Activated CD4-positive, alpha-beta T cell treated with anti-CD3 and anti-CD28 coated beads for 48 hours (primary cell): ENCODE measurements around the gene DMRT2.

Experiments
- DNase-seq: peaks from one replicate; pipeline ENCODE4 v3.0.0-alpha.2; 2020

DMRT2 gene

DNA sequence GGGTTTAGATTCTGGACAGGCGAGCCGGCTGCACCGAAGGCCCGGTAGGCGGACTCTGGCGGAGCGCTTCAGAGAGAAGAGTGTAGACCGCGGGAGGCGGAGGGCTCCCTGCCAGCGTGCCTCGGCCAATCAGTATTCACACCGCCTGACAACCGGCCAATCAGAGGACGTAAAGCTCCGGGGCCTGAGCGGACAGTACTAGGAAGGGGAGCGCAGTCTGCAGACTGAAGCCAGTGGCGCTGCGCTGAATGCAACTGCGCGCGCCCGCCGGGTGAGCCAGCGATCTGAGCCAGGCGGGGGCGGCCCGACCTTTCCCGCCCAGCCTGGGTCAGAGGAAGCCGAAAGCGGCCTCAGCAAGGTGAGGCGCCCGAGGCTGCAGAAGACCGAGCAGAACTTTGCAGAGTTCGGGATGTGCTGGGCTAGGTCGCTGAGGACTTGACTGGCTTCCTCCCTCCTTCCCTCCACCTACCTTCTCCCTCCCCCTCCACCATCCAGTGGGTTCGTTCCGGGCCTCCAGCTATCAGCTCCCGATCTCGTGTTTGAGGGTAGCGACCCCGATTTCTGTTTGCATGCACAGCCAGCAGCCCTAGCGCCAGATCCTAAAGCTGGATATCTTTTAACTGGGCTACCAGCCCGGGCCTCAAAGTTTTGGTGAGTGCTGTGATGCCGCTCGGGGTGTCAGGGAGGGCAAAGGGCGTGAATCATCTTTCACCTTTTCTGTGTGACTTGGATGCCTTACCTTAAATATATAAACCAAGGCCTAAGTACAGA lies at the start of gene DMRT2:
Gene DMRT2 (plus strand): TSS at position 233 of the 771 bp plus-strand sequence. CDS start 1,257 bp downstream, outside the sequence.
- DNase-seq: peak; percentile 66

GRCh38 chr9:1001838-1002237 lies 48.3 kb upstream of the DMRT2 start:
- DNase-seq: no peak

DNA sequence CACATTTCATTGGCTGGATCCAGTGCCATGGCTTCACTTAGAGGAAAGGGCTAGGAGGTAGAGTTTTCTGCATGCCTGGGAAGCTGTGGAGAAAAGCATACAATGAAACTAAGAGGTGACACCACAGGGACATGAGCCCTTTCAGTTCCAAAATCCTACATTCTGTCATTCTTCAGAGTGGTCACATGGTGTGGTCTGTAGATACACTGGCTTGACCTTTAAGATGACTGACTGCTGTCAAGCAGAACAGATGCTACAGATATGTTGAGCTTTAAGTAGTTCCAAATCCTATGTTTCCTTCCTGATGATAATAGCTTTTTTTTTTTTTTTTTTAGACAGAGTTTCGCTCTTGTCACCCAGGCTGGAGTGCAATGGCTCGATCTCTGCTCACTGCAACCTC lies 47.5 kb upstream of the DMRT2 start:
- no peak for DNase-seq

DNA sequence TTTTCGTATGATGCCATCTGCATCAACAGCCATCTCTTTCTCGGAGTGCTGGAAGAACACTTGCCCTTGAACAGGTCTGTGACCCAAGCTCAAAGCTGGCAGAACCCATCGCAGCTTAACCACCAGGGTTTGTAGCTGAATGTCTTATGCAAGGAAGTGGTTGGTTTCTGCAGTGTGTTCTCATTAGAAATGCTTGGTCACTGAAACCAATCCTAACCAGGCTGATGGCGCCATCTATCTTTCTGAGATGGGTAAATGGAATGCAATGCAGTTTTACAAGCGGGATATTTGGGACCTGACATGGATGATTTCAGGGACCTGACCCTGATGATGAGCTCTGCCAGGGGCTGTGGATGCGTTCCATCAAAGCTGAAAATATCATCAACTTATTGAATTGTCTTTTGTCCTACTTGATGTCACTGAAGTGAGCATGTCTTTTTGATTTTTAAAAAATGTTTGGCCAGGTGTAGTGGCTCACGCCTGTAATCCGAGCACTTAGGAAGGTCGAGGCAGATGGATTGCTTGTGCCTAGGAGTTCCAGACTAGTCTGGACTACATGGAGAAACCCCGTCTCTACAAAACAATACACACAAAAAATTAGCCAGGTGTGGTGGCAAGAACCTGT lies 45.0 kb upstream of the DMRT2 start:
- peak; percentile 14 for DNase-seq

- DNase-seq: no peak
Measured at GRCh38 chr9:1007312-1007711, 42.8 kb upstream of the DMRT2 start.

- no peak for DNase-seq
Measured at GRCh38 chr9:1008216-1008615, 41.9 kb upstream of the DMRT2 start.

GRCh38 chr9:1009101-1009707 lies 41.0 kb upstream of the DMRT2 start:
- peak; percentile 86 for DNase-seq

DNA sequence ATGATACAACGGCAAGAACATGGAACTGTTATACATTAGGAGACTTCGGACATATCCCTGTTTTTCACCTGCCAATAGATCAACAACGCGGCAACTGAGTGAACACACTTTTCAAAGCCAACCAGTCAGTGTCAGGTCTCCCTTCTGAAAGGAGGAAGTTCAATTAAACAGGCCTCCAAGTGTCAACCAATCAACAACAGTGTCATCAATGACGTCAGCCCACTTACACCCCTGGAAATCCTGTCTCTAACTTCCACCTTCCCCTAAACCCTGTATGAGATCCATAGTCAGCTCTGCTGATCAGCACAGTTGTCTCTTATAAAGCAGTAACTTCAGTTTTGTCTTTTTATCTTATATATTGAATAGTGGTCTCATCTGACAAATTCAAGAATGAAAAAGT lies 37.1 kb upstream of the DMRT2 start:
- no peak for DNase-seq

DNA sequence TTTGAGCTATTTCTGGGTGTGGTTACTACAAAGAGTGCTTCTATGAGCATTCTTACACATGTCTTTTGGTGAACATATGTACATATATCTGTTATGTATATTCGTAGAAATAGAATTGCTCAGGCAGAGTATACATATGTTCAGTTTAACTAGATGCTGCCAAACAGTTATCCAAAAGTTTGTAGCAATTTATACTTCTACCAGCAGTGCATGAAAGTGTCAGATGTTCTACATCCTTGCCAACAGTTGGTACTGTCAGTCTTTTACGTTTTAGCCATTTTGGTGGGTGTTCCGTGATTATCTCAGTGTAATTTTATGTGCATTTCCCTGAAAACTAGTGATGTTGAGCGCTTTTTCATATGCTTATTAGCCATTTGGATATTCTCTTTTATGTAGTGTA lies 35.9 kb upstream of the DMRT2 start:
- no peak for DNase-seq

DNA sequence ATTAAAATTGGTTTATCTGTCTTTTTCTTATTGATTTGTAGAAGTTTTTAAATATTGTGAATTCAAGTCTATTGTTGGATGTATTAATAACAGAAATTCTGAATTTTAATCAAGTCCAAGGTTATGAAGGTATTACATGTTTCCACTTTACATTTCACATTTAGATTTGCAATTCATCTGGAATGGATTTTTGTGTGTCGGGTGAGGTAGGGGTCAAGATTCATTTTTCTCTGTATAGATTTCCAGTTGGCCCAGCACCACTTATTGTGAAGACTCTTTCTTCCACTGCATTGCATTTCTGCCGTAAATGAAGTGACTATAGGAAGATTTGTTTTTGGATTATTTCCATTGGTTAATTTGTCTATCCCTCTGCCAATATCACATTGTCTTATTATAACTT lies 35.5 kb upstream of the DMRT2 start:
- no peak for DNase-seq

DNA sequence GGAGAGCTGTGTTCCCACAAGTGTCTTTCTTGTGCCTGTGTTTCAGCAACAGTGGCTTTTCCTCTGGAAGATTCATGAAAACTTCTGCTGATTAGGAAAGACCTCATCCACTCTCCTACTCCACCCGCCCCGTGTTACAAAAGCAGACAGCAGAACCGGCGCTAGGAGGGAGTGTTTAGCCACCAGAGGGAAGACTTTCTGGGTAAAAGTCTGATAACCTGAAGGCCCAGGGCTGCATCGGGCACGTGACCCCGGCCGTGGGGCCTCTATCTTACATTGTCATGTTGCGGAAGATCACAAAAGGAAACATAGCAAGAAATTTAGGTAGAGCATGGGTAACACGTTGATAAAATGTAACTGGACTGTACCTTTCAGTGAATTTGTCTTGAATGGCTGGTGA lies 32.0 kb upstream of the DMRT2 start:
- DNase-seq: peak; percentile 32

DNA sequence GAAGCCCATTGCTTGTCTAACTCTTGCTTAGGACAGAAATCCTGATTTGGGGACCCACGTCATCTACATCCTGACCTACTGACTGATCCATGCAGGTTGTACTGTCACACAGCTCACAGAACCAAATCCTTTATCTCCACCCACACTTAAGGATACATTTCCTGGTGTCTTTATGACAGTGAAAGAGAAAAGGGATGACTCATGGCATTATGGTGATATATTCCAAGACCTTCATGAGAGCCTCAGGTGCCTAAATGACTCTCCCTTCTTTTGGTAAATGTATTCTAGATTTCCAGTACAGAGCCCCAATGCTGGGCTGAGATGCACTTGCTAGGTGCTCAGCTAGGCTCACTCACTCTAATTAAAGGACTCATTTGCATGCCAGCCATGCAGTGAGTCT lies 26.0 kb upstream of the DMRT2 start:
- DNase-seq: no peak

GRCh38 chr9:1025131-1025530 lies 25.0 kb upstream of the DMRT2 start:
- DNase-seq: no peak

DNA sequence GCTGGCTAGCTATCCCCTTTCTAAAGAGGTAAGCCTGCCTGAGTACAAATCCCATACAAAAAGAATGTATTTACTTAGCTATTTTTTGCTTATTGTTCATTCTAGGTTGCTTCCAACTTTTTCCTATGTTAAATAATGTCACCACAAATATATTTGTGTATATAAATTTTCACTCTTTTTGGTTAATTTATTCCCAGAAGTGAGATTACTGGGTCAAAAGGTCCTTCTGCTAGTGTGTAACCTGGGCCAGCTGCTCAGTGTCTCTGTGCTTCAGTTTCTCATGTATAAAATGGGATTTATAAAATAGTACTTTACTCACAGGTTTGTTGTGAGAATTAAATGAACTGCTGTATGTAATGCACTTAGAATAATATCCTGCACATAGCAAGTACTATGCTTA lies 23.9 kb upstream of the DMRT2 start:
- DNase-seq: no peak

DNA sequence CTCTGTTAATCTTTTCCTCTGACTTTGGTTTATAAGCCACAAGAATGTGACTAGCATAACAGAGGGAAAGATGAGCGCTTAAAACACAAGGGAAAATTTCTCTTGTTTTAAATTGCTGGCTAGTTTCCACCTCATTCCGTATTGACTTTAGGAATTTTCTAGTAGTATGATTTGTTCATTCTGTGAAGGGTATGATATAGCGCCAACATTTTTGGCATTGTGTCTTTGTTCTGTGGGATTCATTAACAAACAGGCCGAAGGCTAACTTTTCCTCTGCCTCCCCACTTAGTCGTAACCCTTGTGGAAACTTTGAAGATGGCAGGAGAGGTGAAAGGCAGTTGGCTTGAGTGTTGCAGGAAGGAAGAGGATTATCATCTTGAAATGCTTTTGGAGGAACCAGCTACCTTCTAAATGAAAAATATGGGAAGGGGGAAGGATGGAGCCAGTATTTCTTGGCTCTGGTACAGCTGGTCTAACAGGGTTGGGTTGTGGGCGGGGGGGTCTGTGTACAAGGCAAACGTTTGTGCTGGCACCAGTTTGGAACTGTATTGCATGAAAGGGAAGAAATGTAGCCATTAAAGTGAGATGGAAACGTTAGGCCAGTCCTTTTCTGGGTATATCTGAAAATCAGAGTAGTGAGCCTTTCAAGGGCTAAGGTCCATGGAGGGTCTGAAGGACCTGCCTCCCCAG lies 21.5 kb upstream of the DMRT2 start:
- DNase-seq: no peak

DNA sequence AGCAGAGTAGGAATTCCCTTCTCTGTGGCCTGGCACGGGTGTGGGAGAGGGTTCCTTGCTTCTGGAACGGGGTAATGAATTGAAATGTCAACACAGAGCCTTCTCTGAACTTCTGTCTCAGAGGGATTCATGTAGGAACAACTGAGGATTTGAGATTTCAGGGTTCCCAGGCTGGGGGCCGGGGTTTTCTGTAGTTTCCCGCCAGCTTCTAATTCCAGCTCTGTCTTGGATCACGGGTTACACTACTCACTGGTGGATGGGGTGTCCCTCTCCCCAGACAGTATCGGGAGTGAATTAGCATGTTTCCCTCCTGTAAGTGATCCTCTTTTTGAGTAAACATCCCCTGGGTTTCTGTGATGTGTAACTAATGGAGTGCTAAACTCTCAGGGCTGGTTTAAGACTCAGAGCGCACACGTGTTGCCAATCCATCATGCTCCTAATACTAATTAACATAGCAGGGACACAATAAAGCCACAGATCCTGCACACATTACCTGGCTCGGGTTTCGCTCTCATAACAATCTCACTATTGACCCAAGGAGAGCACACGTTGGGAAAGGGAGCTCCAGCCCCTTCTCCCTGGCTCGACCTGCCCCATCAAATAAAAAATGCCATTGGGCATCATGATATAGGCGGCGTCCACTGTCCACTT lies 18.1 kb upstream of the DMRT2 start:
- no peak for DNase-seq

DNA sequence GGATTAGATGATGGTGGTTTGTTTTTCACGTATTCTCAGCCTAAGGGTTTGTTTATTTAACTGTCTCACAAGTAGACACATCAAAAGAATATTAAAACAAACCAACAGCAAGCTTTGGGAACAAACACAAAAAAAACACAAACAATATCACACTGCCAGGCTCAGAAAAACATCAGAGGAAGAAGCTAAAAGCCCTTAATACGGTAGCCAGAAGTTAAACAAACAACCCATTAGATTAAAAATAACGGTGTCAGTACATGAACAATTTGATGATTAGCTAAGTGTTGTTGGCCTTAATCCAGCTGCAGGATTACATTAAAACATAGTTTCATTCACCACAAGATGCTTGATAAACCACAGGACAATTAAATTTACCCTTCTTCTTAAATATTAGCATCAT lies 15.9 kb upstream of the DMRT2 start:
- DNase-seq: no peak

DNA sequence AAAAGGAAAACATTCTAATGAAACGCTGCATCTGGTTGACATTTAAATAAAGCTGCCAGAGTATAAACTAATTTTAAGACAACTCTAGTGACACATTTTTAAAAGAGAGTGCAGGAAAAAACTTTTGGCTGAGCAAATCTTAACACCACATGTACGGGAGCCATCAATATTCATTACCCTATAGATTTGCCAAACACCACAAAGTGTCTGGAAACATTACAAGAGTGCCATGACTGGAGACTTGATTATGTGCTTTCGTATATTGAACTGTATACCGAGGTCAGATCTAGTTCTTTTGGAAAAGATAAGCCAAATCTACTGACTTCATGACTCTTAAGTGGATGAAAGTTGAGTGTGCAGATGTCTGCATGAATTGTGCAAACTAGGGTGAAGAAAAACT lies 10.6 kb upstream of the DMRT2 start:
- DNase-seq: no peak

GRCh38 chr9:1042466-1042865 lies 7.7 kb upstream of the DMRT2 start:
- peak; percentile 58 for DNase-seq

GRCh38 chr9:1044643-1045042 lies 5.5 kb upstream of the DMRT2 start:
- no peak for DNase-seq

GRCh38 chr9:1046639-1047572 lies 3.3 kb upstream of the DMRT2 start:
- peak; percentile 9 for DNase-seq
